SK-N-SH treated with all-trans-retinoic acid at 6 μM for 48 hours (cell line): ENCODE measurements around the gene OGFOD3.

Experiments used
- GLIS3 ChIP-seq: fragments of 250-450 bp; sonication (Bioruptor Pico); IDR thresholded peaks from 2 replicates; pipeline ENCODE4 v1.5.0; 2020; ENCODE audit warnings: mild to moderate bottlenecking, moderate library complexity
- ISL1 ChIP-seq: fragments of 250-450 bp; sonication (Bioruptor Pico); IDR thresholded peaks from 2 replicates; pipeline ENCODE4 v2.1.2; 2022; ENCODE audit warnings: mild to moderate bottlenecking, moderate library complexity
- TOX ChIP-seq: fragments of 250-450 bp; sonication (Bioruptor Pico); IDR thresholded peaks from 2 replicates; pipeline ENCODE4 v1.8.0; 2021; ENCODE audit warnings: mild to moderate bottlenecking, moderate library complexity, borderline replicate concordance
- TSHZ2 ChIP-seq: fragments of 250-450 bp; sonication (Bioruptor Pico); IDR thresholded peaks from 2 replicates; pipeline ENCODE4 v1.5.0; 2020; ENCODE audit warnings: mild to moderate bottlenecking, moderate library complexity

GRCh38 chr17:82388922-82389283 lies 29.5 kb downstream of the OGFOD3 start:
- TF ChIP-seq GLIS3 (no peak), TOX (no peak), ISL1 (CRISPR knock-in tag) (no peak), TSHZ2 (CRISPR knock-in tag) (no peak)
